GM12891 (cell line): ENCODE measurements around the gene FAT3.

ENCODE experiments used
- POLR2A ChIP-seq: IDR thresholded peaks from 2 replicates; pipeline ENCODE4 v1.6.1; 2011; ENCODE audit warnings: low read depth, low read length, control low read depth
- POLR2AphosphoS5 ChIP-seq: IDR thresholded peaks from 2 replicates; pipeline ENCODE4 v1.6.1; 2011; ENCODE audit warnings: low read depth, low read length, control low read depth
- SPI1 ChIP-seq: IDR thresholded peaks from 2 replicates; pipeline ENCODE4 v1.6.1; 2011; ENCODE audit warnings: low read depth, low read length, control low read depth
- TAF1 ChIP-seq: IDR thresholded peaks from 2 replicates; pipeline ENCODE4 v1.6.1; 2011; ENCODE audit warnings: low read depth, low read length, control low read depth

DNA sequence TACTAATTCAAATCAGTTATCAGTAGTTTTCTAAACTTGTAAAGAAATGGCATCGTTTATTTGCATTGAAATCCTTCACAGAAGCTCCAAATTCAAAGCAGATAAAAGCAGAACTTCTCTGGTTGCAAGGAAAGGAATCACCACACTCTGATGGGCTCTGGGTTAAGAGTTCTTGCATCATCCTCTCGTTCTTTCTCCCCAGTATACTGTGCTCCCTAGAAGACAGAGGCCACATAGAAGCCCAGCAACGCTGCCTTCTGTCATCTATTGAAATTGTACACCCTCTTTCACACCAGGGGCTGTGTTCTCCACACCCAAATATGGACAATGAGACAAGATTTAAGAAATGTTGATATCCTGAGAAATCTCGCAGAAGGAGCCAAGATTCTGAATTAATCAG is 29.3 kb downstream of the FAT3 start:
- no peak for TF ChIP-seq POLR2AphosphoS5
- TF ChIP-seq TAF1: no peak
- no peak for TF ChIP-seq POLR2A
- no peak for TF ChIP-seq SPI1
